Ishikawa (cell line): ENCODE data around the gene PROK1.

ENCODE experiments used
- EGR1 ChIP-seq: IDR thresholded peaks from 2 replicates; pipeline ENCODE4 v1.6.1; 2012
- EP300 ChIP-seq: IDR thresholded peaks from 2 replicates; pipeline ENCODE4 v1.6.1; 2012; ENCODE audit warnings: borderline replicate concordance
- TAF1 ChIP-seq: IDR thresholded peaks from 2 replicates; pipeline ENCODE4 v1.6.1; 2012; ENCODE audit warnings: low read depth, mild to moderate bottlenecking
- TEAD4 ChIP-seq: IDR thresholded peaks from 2 replicates; pipeline ENCODE4 v1.6.1; 2012
- ZBTB7A ChIP-seq: IDR thresholded peaks from 2 replicates; pipeline ENCODE4 v1.6.1; 2012; ENCODE audit warnings: low read depth

DNA sequence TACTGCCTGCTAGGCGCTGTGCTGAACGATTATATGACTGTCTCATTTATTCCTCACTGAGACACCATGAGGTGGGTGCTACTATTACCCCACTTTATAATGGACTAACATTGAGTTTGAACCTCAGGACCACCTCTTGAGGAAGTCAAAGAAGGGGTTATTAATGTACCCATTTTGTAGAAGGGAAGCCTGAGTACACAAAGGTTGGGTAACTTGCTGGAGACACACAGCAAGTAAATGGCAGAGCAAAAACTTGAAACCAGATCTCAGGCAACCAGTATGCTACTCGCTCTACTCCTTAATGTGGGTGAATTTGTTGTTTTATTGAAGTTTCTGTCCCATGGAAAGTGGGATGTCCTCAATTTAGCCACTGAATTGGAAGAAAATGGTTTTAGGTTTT lies 37.9 kb downstream of the PROK1 start:
- TF ChIP-seq EP300 (no peak), ZBTB7A (no peak), TAF1 (no peak), TEAD4 (no peak), EGR1 (no peak)
